ENCODE results near the gene DCLK1. TPM values are rescaled to one million over a fixed set of nuclear protein-coding genes. Genes with fewer than 3 reads are reported as not detected.

Gene DCLK1
- total RNA-seq, 1 experiment from 2014 or later = 36.2 TPM

DNA sequence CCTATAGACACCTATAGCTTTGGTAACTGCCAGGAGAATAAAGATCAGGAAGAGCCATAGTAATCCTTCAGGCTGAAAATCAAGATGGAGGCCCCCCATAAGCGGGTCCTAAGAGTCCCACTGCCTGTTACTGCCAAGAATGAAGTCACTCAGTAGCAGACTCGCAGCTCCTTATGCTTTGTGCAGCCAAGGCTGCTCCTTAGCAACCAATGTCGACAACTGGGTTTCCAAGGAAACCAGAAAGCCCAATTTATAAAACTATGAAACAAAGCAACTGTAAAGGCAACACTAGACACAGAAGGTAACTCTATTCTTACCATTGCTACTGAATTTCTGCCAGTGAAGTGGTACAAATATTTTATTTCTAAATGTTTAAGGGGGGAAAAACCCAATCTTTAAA is 56.5 kb downstream of the DCLK1 start:
- no peaks in the 10 kb centered on the region for H4K20me1 ChIP-seq (ENCODE audit: control insufficient read depth, insufficient read depth, insufficient read length)
- Mint-ChIP-seq H3K36me3 (ENCODE audit: insufficient read depth in 1 of 3, low read depth in 3 of 3) (no peaks in the 10 kb centered on the region), H3K9me3 (no peaks in the 10 kb centered on the region), H3K4me1 (peaks cover under 1% of the 10 kb centered on the region in 2 experiments; a peak in 1 of 4 replicates), H3K4me3 (no peak overlapping the region), H3K27me3 (ENCODE audit: low read depth) (no peaks in the 10 kb centered on the region; the same call in 1 of the 2 replicates), H3K27ac (no peak overlapping the region)
- no peaks in the 10 kb centered on the region for H3K23me2 ChIP-seq (ENCODE audit: insufficient read length, low read depth, low read length, poor library complexity, severe bottlenecking)
- H3K23ac ChIP-seq (ENCODE audit: insufficient read length, low read depth, low read length) = no peak overlapping the region
- H2AFZ ChIP-seq (ENCODE audit: low read length) = no peak overlapping the region
- H3K4me1 ChIP-seq (ENCODE audit: insufficient read depth, low read length) = no peaks in the 10 kb centered on the region
- H2BK5ac ChIP-seq (ENCODE audit: insufficient read length, low read length) = no peak overlapping the region
- H2BK20ac ChIP-seq (ENCODE audit: low read depth, low read length, poor library complexity, severe bottlenecking) = peak overlapping the region; percentile 75
- H3K4ac ChIP-seq (ENCODE audit: low read depth, low read length) = no peak overlapping the region
- H4K5ac ChIP-seq (ENCODE audit: insufficient read length, low read depth, low read length) = no peak overlapping the region
- no peak overlapping the region for H3K14ac ChIP-seq (ENCODE audit: insufficient read depth, low read length)
- no peaks in the 10 kb centered on the region for H3K27me3 ChIP-seq (ENCODE audit: insufficient read depth, low read length)
- no peaks in the 10 kb centered on the region for H3K79me1 ChIP-seq (ENCODE audit: insufficient read depth, low read depth, low read length, poor library complexity, severe bottlenecking)
- H3K56ac ChIP-seq (ENCODE audit: insufficient read length, low read depth, low read length) = no peak overlapping the region
- no peak overlapping the region for H3K4me2 ChIP-seq (ENCODE audit: insufficient read depth, insufficient read length, low read length)
- TF ChIP-seq, protein P1, sequence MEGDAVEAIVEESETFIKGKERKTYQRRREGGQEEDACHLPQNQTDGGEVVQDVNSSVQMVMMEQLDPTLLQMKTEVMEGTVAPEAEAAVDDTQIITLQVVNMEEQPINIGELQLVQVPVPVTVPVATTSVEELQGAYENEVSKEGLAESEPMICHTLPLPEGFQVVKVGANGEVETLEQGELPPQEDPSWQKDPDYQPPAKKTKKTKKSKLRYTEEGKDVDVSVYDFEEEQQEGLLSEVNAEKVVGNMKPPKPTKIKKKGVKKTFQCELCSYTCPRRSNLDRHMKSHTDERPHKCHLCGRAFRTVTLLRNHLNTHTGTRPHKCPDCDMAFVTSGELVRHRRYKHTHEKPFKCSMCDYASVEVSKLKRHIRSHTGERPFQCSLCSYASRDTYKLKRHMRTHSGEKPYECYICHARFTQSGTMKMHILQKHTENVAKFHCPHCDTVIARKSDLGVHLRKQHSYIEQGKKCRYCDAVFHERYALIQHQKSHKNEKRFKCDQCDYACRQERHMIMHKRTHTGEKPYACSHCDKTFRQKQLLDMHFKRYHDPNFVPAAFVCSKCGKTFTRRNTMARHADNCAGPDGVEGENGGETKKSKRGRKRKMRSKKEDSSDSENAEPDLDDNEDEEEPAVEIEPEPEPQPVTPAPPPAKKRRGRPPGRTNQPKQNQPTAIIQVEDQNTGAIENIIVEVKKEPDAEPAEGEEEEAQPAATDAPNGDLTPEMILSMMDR (conservative IDR thresholded peaks at IDR 0.05) = no peak
- no peak overlapping the region for H2AK5ac ChIP-seq (ENCODE audit: insufficient read length, low read length)
- no peak overlapping the region for H3K27ac ChIP-seq (ENCODE audit: insufficient read length, low read depth, low read length)
- DNase-seq = no peak
- no peak overlapping the region for H2BK120ac ChIP-seq (ENCODE audit: low read depth, low read length, poor library complexity, severe bottlenecking)
- no peak overlapping the region for H4K8ac ChIP-seq (replicated peaks; ENCODE audit: insufficient read length, low read depth, low read length)
- no peak overlapping the region for H3K18ac ChIP-seq (ENCODE audit: insufficient read length, low read depth, low read length)
- H2BK15ac ChIP-seq (ENCODE audit: low read depth, low read length) = no peak overlapping the region
- H3K9me3 ChIP-seq (ENCODE audit: control insufficient read depth, low read depth, low read length) = no peaks in the 10 kb centered on the region
- H3K79me2 ChIP-seq (ENCODE audit: insufficient read depth, low read length) = no peaks in the 10 kb centered on the region
- no peak overlapping the region for H3K9ac ChIP-seq (ENCODE audit: extremely low read depth, insufficient read length, low read length)
- no peak overlapping the region for H2BK12ac ChIP-seq (ENCODE audit: insufficient read length, low read depth, low read length)
- no peak overlapping the region for H4K91ac ChIP-seq (ENCODE audit: insufficient read length, low read depth, low read length)
- WGBS (ENCODE audit: extremely low coverage, insufficient read length, low lambda C conversion rate) = no CpG with 5 or more reads among the region's 3 CpGs
- no peak overlapping the region for H3T11ph ChIP-seq (ENCODE audit: low read length)
